HG03354 (cell line): ENCODE results near the gene ARRDC3.
"Not testable (repeated sequence)": the region's sequence is repeated elsewhere in the genome, so short reads cannot be mapped to it uniquely, and the experiment has no call there.

ENCODE experiments used
- ATAC-seq: cut with Tn5 transposase; IDR thresholded peaks from one replicate; pipeline ENCODE4 v1.9.1; 2021; ENCODE audit warnings: mild to moderate bottlenecking; ENCODE audit not compliant: unreplicated experiment, poor library complexity, severe bottlenecking

Gene ARRDC3

GRCh38 chr5:91362935-91363334 is 20.2 kb downstream of the ARRDC3 start:
- no peak for ATAC-seq

GRCh38 chr5:91361790-91362189 is 21.3 kb downstream of the ARRDC3 start:
- no peak for ATAC-seq

DNA sequence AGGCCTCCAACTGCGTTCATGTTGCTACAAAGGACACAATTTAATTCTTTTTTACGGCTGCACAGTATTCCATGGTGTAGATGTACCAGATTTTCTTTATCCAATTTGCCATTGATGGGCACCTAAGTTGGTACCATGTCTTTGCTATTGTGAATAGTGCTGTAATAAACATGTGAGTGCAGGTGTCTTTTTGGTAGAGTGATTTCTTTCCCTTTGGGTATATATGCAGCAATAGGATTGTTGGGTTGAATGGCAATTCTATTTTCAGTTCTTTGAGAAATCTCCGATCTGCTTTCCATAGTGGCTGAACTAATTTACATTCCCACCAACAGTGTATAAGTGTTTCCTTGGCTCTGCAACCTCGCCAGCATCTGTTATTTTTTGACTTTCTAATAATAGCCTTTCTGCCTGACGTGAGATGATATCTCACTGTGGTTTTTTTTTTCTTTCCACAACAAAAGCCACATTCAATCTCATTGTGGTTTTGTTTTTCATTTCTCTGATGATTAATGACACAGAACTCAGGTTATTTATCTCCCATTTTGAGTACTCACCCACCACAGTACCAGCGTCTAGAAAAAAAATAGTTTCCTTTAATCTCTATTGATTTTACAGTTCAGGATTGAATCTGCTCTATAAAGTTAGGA is 21.9 kb downstream of the ARRDC3 start:
- peak; percentile 84 for ATAC-seq

DNA sequence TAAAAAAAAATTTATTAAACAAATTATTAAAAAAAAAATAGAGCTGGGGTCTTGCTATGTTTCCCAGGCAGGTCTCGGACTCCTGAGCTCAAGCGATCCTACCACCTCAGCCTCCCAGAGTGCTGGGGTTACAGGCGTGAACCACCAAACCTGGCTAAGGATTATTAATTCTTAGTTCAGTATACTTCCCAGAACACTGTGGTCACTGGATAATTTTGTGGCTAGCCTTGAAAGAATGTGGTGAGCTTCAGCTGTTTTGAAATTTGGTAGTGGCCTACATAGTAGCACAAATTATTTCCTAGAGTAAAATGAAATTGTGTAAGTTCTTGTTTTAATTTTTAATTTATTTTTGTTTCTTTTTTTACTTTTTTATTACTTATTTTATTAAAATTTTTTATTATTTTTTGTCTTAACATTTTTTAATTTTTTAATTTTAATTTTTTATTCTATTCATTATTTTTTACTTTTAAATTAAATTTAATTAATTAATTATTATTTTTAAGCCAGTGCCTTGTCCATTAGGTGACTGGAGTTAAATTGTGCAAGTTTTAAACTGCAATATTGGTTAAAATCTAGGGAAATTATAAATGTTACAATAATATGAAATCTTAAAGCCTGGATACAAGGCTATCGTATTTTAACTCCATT is 23.0 kb downstream of the ARRDC3 start:
- no peak for ATAC-seq

DNA sequence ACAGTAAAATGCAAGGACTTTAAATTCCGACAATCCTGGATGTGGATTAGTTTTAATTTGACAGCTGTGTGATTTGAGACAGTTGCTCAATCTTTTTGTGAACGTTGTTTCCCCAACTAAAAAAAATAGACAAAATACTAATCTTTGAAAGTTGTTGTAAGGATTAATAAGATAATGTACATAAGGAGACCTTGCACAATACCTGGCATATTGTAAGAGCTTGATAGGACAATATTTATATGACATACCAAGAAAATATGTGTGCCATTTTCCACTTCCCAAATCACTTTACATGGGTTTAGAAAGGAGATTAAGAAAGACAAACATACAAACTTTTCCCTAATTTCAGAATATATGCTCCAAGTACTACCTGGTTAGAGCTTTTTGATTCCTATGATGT is 25.3 kb downstream of the ARRDC3 start:
- ATAC-seq: no peak

DNA sequence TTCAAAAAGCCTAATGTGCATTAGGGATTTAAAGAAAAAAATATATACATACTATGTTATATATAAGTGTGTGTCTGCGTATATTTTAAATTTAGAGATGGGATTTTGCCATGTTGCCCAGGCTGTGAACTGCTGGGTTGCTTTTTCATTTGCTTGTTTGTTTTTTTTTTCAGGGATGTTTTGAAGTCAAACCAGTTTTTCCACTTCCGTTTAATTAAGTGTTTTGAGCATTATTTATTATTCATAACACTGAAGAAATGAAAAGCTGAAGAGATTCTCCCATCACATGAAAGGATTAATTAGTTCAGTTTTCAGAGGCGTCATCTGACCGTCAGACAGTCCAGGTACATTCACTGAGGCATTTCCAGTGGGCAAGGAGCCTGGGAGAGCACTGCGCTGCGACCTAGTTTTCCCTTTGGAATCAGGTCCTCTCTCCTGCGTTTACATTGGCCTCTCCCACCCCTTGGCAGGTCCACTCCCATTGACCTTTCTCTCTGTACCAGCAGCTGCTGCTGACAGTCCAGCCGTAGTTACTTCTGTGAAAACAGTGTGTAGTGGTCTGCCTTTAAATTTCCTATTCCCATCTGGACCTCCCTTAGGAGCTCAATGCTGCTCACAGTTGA is 26.0 kb downstream of the ARRDC3 start:
- ATAC-seq: no peak

GRCh38 chr5:91354867-91355266 is 28.2 kb downstream of the ARRDC3 start:
- peak; percentile 52 for ATAC-seq

GRCh38 chr5:91352831-91353695 is 30.1 kb downstream of the ARRDC3 start:
- no peak for ATAC-seq

DNA sequence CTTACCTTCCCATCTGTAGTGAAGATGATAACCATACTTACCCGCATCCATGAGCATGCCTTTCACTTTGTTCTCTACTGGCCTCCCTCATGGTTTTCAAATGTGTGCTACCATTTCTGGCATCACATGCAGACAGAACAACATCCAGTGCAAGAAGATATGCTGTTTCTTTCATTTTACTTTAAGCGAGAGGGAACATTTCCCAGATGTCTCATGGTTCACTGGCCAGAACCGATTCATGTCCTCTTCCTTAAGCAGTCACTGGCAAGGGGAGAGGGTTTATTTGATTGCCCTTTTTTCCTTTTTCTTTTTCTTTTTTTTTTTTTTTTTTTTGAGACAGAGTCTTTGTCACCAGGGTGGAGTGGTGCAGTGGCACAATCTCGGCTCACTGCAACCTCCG is 37.7 kb downstream of the ARRDC3 start:
- ATAC-seq: no peak

DNA sequence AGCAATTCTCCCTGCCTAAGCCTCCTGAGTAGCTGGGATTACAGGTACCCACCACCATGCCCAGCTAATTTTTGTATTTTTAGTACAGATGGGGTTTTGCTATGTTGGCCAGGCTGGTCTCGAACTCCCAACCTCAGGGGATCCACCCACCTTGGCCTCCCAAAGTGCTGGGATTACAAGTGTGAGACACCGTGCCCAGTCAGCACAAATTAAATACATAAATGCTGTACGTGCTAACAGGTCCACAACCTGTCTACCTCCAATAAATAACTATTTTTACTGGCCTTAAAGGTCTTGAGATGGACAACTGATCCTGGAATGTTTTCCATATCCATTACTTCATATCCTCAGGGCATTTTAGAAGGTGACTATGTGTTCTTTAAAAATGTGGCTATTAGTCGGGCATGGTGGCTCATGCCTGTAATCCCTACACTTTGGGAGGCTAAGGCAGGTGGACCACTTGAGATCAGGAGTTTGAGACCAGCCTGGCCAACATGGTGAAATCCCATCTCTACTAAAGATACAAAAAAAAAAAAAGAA is 38.4 kb downstream of the ARRDC3 start:
- not testable (repeated sequence) for ATAC-seq

GRCh38 chr5:91343916-91344315 is 39.2 kb downstream of the ARRDC3 start:
- ATAC-seq: no peak

GRCh38 chr5:91342931-91343330 is 40.2 kb downstream of the ARRDC3 start:
- ATAC-seq: not testable (repeated sequence)

DNA sequence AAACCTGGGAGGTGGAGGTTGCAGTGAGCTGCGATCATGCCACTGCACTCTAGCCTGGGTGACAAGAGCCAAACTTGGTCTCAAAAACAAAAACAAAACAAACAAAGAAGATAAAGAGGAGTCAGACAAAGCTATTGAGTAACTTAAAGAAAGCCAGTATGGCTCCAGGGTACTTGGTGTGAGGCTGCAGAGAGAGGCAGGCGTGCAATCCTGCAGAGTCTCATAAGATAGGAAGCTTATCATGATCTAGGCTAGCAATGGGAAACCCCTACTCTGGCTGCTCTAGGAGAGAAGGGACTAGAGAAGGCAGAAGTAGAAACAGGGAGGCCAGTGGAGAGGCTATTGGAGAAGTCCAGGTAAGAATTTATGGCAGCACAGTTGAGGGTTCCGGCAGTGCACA is 42.0 kb downstream of the ARRDC3 start:
- ATAC-seq: no peak

GRCh38 chr5:91340532-91340931 is 42.6 kb downstream of the ARRDC3 start:
- ATAC-seq: no peak

DNA sequence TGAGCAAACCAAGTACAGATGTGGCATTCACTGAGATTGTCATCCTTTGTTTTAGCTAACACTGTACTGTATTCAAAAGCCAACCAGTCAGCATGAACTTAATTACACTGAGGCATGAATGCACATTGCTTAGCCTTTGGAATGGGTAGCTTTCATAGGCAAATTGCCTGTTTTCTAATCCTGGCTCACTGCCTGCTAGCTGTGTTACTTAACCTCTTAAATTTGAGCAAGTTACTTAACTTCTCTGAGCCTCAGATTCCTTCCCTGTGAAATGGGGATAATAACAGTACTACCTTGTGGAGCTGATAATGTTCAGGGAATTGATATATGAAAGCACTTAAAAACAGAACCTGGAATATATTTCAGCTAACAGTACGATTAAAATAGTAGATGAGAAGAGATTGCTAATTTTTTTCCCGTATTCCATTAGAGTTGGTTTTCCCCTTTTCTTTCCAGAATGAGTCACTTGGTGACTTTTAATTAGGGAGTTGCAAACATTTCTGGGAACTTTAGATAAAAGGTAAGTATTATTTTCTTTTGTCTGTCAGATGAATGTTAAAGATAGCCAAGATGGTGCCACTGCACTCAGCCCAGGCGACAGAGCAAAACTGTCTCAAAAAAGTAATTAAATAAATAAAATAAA is 43.9 kb downstream of the ARRDC3 start:
- ATAC-seq: no peak

DNA sequence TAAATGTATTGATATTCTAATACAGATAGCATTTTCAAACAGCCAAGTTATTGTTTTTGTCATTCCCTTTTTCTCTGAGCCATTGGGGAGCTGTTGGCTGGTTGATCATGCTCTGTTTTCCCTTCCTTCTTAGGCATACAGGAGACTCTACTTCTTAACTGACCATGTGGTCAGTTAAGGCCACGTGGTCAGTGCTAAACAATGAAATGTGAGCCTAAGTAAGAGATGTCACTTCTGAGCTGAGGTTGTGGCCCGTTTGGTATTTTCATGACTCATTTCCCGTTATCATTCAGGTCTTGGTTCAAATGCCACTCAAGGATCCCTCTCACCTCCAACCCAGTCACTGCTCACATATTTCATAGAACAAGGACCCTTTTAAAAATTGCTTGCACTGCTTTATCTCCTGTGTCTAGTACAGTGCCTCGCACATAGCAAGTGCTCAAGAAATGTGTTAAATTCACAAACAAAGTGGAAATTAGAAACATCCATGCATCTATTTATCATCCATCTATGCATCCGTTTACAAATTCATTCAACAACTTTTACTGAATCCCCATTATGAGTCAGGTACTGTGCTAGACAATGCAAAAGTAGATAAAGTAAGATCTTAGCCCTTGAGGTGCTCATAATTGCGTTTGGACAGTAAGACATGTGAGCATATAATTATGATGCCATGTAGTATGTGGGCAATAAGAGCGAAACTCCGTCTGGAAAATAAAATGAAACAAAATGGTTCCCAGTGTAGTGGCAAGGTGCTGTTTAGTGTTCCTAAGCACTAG is 50.7 kb downstream of the ARRDC3 start:
- ATAC-seq: peak; percentile 82

DNA sequence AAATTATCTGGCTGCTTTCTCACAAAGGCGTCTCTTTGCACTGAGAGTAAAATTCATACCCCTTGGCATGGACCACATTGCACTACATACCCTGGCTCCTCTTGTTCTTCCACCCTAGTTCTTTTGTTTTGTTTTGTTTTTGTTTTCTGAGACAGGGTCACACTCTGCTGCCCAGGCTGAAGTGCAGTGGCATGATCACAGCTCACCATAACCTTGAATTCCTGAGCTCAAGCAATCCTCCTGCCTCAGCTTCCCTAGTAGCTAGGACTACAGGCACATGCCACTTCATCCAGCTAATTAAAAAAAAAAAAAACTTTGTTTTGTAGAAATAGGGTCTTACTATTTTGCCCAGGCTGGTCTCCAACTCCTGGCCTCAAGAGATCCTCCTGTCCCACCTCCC is 51.4 kb downstream of the ARRDC3 start:
- ATAC-seq: no peak

GRCh38 chr5:91329283-91329682 is 53.8 kb downstream of the ARRDC3 start:
- ATAC-seq: no peak

DNA sequence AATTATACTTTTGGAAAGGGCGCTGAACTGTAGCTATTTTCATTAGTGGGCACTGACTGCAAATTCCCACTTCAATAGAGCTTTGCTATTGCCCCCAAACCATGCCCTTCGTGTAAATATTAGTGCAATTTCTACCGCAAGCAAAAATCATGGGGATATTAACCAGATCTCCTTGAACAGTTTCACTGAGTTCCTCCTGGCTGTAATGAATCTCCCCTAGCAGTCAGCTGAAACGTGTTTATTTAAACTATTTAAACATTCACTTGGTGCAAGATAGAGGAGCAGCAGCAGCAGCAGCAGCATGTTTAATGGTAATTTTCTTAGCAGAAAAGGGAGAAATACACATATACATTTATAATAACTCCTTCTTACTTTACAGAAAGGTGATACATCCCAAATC is 54.4 kb downstream of the ARRDC3 start:
- no peak for ATAC-seq
